GM19043 (cell line): ENCODE results near the gene MCF2L.

Source experiments
- ATAC-seq: cut with Tn5 transposase; IDR thresholded peaks from one replicate; pipeline ENCODE4 v1.9.1; 2021; ENCODE audit warnings: low read depth; ENCODE audit not compliant: unreplicated experiment

Gene MCF2L

DNA sequence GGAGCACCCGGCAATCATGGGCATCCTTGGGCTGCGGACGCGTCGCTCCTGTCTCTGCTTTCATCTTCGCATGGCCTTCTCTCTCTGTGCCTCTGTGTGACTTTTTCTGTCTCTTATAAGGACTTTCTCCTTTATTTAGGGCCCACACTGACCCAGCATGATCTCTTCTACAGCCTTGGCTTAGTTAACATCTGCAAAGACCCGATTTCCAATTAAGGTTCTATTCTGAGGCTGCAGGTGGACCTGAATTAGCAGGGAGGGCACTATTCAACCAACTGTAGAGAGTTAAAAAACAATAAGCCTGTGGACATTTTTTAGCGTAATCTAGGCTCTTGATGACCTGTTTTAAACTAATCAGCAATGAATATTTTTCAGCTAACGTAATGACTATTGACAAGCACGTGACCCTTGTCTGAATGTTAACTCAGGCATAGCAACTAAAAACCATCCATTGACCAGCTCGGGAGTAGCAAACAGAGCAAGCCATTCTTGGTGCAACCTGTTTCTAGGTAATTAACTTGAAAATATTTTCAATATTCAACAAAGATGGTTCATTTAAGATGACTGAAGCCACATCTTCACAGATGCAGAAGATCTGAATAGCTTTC lies 168.8 kb downstream of the MCF2L start:
- no peak for ATAC-seq

DNA sequence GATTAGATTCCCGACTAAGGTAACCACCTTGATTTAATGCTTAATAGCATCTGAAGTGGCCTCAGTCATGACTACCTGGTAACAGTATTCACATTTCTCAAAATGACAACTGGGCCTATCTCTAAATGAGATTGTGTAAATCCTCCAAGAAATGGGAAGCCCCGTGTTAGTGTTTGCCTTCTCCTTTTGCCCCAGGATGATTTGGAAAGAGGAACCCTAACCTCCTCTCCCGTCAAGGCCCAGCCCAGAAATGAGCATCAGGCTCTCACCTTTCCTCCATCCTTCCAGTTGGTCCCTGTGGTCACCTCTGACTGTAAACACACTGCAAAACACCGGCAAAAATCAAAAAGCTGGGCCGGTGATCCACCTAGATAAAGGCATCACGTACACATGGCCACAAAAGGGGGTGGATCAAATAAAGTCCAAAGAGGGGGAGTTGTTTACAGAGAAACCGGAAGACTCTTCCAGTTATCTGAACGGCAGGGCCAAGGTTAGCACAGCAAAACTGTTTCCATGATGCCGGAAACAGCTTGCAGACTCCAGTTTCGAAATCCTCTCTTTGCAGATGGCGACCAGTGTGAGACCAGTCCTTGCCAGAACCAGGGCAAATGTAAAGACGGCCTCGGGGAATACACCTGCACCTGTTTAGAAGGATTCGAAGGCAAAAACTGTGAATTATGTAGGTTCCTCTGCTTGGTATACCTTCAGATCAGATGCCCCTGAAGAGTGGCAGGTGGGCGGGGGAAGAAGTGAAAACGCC lies 170.0 kb downstream of the MCF2L start:
- no peak for ATAC-seq

DNA sequence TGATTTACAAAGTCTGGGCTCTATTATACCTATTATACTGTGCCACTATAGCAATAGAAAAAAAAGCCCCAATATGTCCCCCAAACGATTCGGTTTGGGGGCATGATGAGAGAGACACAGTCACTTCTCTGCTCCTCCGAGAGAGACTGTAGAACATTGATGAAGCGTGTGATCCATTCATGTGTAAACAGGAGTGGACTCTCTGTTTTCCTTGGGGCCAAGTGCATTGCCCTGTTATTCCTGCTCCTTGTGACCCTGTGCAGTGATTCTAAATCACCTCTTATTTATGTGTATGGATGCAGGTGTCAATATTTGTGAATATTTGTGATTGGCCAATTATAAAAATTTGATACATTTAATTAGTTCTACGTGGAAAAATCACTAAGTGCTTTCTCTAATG lies 170.6 kb downstream of the MCF2L start:
- ATAC-seq = no peak

DNA sequence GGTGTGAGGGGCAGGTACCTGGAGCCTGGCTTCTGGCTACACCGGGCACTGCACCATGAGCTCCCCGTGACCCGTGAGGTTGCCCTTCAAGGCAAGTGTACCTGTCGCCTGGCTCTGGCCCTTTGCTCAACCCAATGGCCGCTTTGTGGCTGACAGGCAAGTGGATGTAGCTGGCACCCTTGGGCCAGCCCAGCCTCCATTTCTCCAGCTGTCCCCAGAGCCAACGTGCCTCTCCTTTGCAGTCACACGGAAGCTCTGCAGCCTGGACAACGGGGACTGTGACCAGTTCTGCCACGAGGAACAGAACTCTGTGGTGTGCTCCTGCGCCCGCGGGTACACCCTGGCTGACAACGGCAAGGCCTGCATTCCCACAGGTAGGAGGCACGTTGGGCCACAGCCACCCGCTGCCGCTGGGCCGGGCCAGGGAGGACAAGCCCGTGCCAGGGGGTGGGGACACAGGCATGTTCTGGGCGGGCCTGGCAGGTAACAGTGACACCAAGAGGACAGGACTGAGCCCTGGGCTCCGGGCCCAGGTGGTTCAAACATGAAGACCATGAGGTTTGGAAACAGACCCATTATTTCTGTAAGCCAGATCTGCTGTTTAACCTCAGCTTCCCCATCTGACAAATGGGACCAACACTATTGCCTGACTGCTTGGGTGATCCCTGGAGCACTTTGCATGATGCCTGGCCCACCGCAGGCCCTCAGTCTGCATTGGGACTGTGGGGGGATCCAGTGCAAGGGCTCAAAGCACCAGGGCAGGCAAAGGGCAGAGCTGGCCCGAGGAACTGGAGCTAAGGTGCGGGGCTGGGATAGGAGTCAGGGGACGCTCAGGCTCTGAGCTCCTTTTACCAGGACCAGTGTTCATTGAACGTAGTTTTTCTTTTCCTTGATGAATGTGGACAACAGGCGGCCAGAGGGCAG lies 171.9 kb downstream of the MCF2L start:
- no peak for ATAC-seq

DNA sequence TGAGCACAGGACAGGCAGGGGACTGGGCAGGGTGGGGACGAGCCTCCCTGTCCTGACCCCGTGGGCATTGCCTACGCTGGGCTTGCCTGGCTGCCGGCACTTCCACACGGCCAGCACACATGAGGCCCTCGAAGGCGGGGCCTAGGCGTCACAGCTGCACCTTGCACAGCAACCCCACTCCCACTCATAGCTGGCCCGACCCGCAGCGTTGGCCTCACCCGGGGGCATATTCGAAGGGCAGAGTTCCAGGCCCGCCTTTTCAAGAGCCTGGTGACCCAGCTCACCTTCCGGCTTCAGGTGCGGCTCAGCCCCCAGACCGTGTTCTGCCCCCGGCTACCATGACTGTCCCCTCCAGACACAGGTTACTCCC lies 172.6 kb downstream of the MCF2L start:
- ATAC-seq = no peak

DNA sequence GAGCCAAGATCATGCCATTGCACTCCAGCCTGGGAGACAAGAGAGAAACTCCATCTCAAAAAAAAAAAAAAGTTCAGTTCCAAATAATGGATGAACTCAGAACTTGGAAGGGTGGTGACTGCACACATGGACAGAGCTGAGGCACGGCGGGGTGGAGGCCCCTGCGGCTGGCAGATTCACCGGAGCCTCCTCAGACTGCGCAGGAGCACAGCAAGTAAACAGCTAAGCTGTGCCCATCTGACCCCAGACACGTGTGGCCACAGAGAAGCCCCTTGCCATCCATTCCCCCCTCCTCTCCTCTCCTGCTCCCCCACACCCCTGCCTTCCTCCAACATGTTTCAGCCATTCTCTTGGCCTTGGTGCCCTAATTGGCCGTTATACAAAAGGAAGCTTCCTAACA lies 173.9 kb downstream of the MCF2L start:
- no peak for ATAC-seq

DNA sequence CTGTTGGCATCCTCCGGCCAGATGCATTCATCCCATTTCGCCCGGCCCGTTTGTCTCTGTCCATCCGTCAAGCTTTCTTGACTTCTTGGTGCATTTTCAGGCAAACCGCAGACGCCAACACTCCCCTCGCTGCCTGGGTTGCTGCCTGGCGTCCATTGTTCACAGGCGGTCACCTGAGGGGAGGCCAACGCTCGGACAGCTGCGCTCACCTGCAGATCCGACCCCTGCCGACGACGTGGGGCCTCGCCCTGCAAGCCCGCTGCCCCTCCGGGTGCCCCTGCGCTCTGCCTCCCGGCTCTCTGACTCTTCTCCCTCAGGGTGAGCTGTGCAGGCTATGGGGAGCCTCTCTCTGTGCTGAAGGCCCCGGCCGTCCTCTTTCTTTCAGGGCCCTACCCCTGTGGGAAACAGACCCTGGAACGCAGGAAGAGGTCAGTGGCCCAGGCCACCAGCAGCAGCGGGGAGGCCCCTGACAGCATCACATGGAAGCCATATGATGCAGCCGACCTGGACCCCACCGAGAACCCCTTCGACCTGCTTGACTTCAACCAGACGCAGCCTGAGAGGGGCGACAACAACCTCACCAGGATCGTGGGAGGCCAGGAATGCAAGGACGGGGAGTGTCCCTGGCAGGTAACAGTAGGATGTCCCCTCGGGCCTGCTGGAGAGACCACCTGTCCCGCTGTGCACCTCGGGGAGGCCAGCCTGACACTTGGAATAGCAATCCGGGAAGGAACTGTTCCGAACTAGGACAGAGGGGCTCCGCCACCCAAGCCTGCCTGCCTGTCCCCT lies 174.6 kb downstream of the MCF2L start:
- ATAC-seq = no peak

DNA sequence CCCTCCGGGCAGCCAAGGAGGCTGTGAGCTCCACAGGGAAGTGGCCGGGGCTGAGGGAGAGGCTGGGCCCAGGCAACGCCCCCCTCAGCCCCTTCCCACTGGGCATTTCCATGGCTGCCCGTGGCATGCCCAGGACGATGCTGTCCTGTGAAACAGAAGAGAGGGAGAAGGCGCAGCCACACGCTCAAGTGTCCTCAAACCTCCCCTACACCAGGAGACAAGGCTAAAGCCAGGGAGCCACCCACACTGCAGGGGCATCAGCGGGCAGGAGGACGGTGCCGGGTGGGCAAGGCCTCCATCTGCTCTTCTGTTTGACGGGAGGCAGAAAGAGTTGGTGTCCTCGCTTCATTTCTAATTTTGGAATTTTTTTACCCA lies 175.2 kb downstream of the MCF2L start:
- no peak for ATAC-seq

DNA sequence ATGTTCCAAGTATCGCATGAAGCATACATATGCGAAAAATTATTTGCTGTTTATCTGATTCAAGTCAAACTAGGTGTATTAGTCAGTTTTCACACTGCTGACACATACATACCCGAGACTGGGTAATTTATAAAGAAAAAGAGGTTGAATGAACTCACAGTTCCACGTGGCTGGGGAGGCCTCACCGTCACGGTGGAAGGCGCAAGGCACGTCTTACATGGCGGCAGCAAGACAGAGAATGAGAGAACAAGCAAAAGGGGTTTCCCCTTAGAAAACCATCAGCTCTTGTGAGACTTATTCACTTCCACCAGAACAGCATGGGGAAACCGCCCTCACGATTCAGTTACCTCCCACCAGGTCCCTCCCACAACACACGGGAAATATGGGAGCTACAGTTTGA lies 176.5 kb downstream of the MCF2L start:
- no peak for ATAC-seq

DNA sequence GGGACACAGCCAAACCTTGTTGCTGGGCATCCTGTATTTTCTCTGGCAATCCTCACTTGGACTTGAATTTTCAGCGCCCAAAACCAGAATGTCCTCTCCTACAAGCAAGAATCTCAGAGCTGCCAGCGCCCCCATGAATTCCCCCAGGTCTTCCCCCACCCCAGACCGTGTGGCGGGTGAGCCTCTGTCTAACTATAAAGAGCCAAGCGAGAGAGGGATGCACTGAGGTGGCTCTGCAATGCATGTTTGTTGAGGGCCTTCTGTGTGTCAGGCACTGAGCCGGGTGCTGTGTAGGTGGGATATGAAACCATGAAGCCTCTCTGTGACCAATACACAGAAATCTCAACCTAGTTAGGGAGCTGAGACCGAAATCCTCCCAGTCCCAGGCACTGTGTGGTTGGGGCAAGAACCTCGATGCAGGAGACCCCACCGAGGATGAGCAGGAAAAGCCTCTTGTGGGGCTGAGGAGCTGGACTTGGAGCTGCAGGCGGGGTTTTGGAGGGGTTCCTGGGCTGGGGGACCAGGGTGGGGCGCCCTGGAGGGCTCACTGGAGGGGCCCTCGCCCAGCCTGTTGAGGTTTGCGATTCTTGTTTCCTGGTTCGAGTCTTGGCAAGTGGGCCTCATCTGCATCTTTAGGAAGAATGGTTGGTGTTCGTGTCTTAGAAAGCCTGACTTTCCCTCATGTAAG lies 177.0 kb downstream of the MCF2L start:
- no peak for ATAC-seq

DNA sequence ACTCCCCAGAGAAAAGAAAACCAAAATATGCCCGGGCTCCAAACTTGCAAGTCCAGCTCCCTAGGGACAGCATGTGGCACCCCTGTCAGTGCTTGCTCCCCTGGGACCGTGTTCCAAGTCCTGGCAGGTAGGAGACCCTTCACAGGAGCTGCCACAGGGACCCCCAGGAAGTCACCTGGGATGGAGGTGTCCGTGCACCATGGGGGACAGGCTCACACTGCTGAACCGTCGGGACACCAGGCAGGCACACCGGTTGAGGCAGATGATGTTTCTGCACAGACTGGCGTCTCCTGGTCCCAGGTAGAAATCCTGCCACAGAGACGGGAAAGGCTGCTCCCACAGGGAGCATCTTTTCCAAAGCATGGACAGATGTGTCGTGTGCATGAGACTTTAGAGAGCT lies 177.7 kb downstream of the MCF2L start:
- ATAC-seq = no peak

DNA sequence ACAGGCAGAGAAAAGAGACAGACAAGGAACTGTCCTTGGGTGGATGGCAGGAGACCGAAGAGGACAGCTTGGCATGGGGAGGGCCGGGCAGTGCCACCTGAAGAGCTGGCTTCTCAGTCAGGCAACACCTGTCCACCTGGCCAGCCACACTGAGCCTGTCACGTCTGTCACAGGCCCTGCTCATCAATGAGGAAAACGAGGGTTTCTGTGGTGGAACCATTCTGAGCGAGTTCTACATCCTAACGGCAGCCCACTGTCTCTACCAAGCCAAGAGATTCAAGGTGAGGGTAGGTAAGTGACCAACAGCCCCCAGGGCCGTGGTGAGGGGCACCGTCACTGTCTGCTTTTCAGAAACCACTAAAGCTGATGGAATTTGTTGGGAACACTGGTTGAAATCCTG lies 178.2 kb downstream of the MCF2L start:
- ATAC-seq = no peak

DNA sequence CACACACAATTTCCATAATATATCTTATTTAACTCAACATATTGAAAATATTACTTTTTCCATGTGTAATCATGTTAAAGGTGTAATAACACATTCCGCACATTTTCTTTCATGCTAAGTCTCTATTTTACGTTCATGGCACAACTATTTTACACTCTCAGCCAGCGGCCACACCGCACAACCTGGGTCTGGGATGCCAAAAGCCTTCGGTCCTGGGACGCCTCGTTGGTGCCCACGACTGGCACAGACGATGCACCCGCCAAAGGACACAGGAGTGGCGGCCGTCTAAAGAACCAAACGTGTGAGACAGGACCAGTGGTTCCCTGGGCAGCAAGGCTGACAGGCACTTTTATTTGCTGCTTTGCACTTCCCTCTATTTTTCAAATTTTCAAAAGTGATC lies 179.4 kb downstream of the MCF2L start:
- no peak for ATAC-seq

DNA sequence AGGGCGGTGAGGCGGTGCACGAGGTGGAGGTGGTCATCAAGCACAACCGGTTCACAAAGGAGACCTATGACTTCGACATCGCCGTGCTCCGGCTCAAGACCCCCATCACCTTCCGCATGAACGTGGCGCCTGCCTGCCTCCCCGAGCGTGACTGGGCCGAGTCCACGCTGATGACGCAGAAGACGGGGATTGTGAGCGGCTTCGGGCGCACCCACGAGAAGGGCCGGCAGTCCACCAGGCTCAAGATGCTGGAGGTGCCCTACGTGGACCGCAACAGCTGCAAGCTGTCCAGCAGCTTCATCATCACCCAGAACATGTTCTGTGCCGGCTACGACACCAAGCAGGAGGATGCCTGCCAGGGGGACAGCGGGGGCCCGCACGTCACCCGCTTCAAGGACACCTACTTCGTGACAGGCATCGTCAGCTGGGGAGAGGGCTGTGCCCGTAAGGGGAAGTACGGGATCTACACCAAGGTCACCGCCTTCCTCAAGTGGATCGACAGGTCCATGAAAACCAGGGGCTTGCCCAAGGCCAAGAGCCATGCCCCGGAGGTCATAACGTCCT lies 180.0 kb downstream of the MCF2L start:
- ATAC-seq = no peak
